ENCODE measurements around the gene AMPD2. TPM values are rescaled to one million over a fixed set of nuclear protein-coding genes. Genes with fewer than 3 reads are reported as not detected.
A peak's percentile ranks its signal among the peaks of the same experiment; 100 is the strongest.

Gene AMPD2
- total RNA-seq, 1 experiment from 2014 or later = 79.8 TPM

- TF ChIP-seq, protein P1, sequence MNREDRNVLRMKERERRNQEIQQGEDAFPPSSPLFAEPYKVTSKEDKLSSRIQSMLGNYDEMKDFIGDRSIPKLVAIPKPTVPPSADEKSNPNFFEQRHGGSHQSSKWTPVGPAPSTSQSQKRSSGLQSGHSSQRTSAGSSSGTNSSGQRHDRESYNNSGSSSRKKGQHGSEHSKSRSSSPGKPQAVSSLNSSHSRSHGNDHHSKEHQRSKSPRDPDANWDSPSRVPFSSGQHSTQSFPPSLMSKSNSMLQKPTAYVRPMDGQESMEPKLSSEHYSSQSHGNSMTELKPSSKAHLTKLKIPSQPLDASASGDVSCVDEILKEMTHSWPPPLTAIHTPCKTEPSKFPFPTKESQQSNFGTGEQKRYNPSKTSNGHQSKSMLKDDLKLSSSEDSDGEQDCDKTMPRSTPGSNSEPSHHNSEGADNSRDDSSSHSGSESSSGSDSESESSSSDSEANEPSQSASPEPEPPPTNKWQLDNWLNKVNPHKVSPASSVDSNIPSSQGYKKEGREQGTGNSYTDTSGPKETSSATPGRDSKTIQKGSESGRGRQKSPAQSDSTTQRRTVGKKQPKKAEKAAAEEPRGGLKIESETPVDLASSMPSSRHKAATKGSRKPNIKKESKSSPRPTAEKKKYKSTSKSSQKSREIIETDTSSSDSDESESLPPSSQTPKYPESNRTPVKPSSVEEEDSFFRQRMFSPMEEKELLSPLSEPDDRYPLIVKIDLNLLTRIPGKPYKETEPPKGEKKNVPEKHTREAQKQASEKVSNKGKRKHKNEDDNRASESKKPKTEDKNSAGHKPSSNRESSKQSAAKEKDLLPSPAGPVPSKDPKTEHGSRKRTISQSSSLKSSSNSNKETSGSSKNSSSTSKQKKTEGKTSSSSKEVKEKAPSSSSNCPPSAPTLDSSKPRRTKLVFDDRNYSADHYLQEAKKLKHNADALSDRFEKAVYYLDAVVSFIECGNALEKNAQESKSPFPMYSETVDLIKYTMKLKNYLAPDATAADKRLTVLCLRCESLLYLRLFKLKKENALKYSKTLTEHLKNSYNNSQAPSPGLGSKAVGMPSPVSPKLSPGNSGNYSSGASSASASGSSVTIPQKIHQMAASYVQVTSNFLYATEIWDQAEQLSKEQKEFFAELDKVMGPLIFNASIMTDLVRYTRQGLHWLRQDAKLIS (CRISPR knock-in tag; IDR thresholded peaks at IDR 0.05; ENCODE audit: borderline replicate concordance) = no peak
- TF ChIP-seq, protein P2, sequence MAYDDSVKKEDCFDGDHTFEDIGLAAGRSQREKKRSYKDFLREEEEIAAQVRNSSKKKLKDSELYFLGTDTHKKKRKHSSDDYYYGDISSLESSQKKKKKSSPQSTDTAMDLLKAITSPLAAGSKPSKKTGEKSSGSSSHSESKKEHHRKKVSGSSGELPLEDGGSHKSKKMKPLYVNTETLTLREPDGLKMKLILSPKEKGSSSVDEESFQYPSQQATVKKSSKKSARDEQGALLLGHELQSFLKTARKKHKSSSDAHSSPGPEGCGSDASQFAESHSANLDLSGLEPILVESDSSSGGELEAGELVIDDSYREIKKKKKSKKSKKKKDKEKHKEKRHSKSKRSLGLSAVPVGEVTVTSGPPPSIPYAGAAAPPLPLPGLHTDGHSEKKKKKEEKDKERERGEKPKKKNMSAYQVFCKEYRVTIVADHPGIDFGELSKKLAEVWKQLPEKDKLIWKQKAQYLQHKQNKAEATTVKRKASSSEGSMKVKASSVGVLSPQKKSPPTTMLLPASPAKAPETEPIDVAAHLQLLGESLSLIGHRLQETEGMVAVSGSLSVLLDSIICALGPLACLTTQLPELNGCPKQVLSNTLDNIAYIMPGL (CRISPR knock-in tag; IDR thresholded peaks at IDR 0.05) = no peak
- TF ChIP-seq PRRX2 (CRISPR knock-in tag; IDR thresholded peaks at IDR 0.05) (no peak), PRDM15 (CRISPR knock-in tag; IDR thresholded peaks at IDR 0.05) (no peak)
Measured at GRCh38 chr1:109598156-109598555, 21.5 kb upstream of the AMPD2 start (continued).

- H3K36me3 Mint-ChIP-seq = peaks cover 5% of the 10 kb centered on the region
- ChIA-PET CTCF (interaction anchor here (0.6 to 3.9 kb wide), 14 partner anchors 9 to 105 kb away, joined by 3 to 39 read pairs (median 3); partner anchors contain the start of genes AMPD2, GNAI3 and GNAT2), POLR2A (interaction anchor here (1.1 kb wide), 1 partner anchor 50 kb away, joined by 4 read pairs; the partner anchor contains the start of gene GNAI3)
- no peaks in the 10 kb centered on the region for H3K27me3 Mint-ChIP-seq (ENCODE audit: low read depth)
- TF ChIP-seq ZSCAN18 (CRISPR knock-in tag; IDR thresholded peaks at IDR 0.05) (no peak), CREB1 (CRISPR knock-in tag; IDR thresholded peaks at IDR 0.05) (no peak), HMGA2 (CRISPR knock-in tag; IDR thresholded peaks at IDR 0.05) (no peak), ARID4B (CRISPR knock-in tag; IDR thresholded peaks at IDR 0.05; ENCODE audit: borderline replicate concordance) (no peak), TCF7 (CRISPR knock-in tag; IDR thresholded peaks at IDR 0.05; ENCODE audit: low read depth) (no peak), RELA (CRISPR knock-in tag; IDR thresholded peaks at IDR 0.05; ENCODE audit: borderline replicate concordance) (no peak)
- H3K27ac Mint-ChIP-seq = peak overlapping the region; percentile 61; the same call in 1 of the 2 replicates
- DNase-seq (ENCODE audit: low spot score) = peak; percentile 58
- ATAC-seq = peak; percentile 98
- no peak overlapping the region for H3K4me3 Mint-ChIP-seq
- H3K4me1 Mint-ChIP-seq = 0 out of 2 replicates have a peak, but pooled peaks cover 3% of the 10 kb centered on the region
- no peaks in the 10 kb centered on the region for H3K9me3 Mint-ChIP-seq
Measured at GRCh38 chr1:109598655-109599054, 21.0 kb upstream of the AMPD2 start.
